Heart left ventricle (tissue), 13 donors: ENCODE results near the gene COMMD9.

Source experiments
- POLR2A ChIP-seq, 2 donors: fragments of 450-650 bp; IDR thresholded peaks; one replicate each; pipeline ENCODE4 v1.6.1; 2017; ENCODE audit warnings: antibody characterized with exemption in 2 of 2, mild to moderate bottlenecking in 2 of 2, moderate library complexity in 2 of 2
- TF ChIP-seq, protein P1 (sequence below), 12 donors: fragments of 200-600 bp; sonication (generic) in 4 of 12; IDR thresholded peaks; one replicate each; pipeline versions ENCODE4 v1.5.0 to v1.8.0; 2018 to 2022; ENCODE audit warnings: antibody characterized with exemption in 12 of 12, mild to moderate bottlenecking in 5 of 12
- donor health status: ischemic (EF 13 %, LVEDD 7.1; RV severe dilation, severe dysfunction).
- donor health status: DM: no; HTN: yes; CAD: no.
- donor health status: DM: no; HTN: no; CAD: no.
- donor health status: ischemic (EF 25% LVEDD 6.9; RV normal size, moderate dysfunction).
- donor health status: ischemic (EF 25% LVEDD 5.7; RV mildly dilated, moderate dysfunction).
- donor health status: ischemic (EF 35%, LVEDD 5.7; RV mildly dilated, moderate dysfunction).
- donor health status: nonischemic (EF 11% LVEDD 7.7; RV severe dilation, severe dysfunction).
- donor health status: DM: yes; HTN: yes; CAD: no.
- donor health status: PGD.
- donor health status: ischemic (EF 29% LVEDD 5.4; RV normal size, mild dysfunction).
- donor health status: nonischemic (EF 23%, LVEDD 6.1; RV moderate dilation, normal function).

DNA sequence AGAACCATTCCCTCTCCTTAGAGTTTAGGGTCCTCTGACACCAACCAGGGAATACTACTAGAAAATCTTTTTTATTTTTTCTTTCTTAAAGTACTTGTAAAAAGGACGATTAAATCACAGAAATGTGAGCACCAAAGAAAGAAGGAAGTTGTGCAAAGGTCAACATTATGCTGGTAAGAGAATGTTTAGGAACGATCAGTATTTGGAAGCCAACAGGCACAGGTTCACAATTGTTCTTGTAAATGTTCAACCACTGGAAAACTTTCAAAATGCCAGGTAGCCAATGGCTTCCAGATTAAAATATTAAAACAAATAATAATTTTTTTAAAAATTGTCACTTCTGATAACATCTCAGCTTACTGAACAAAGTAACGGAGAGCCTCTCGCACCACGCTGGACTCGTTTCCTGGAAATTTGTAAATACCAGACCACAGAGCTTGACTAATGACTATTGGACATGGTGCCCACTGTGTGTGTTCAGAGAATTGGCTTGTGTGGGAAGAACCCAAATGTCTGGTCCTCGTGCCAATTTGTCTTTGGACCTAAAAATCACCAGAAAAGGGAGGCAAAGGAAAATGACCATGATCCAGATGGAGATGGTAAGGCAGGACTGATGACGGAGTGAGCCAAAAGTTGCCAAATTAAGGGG lies 20.8 kb downstream of the COMMD9 start:
- TF ChIP-seq, protein P1, sequence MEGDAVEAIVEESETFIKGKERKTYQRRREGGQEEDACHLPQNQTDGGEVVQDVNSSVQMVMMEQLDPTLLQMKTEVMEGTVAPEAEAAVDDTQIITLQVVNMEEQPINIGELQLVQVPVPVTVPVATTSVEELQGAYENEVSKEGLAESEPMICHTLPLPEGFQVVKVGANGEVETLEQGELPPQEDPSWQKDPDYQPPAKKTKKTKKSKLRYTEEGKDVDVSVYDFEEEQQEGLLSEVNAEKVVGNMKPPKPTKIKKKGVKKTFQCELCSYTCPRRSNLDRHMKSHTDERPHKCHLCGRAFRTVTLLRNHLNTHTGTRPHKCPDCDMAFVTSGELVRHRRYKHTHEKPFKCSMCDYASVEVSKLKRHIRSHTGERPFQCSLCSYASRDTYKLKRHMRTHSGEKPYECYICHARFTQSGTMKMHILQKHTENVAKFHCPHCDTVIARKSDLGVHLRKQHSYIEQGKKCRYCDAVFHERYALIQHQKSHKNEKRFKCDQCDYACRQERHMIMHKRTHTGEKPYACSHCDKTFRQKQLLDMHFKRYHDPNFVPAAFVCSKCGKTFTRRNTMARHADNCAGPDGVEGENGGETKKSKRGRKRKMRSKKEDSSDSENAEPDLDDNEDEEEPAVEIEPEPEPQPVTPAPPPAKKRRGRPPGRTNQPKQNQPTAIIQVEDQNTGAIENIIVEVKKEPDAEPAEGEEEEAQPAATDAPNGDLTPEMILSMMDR (IDR thresholded peaks at IDR 0.05): no peak
- no peak for TF ChIP-seq POLR2A (IDR thresholded peaks at IDR 0.05)
